ENCODE measurements around the gene VAV2.

Gene VAV2

GRCh38 chr9:133950629-133951111 lies 41.5 kb downstream of the VAV2 start:
- no peak for DNase-seq

GRCh38 chr9:133950192-133950591 lies 41.9 kb downstream of the VAV2 start:
- no peak for DNase-seq

GRCh38 chr9:133949486-133950061 lies 42.5 kb downstream of the VAV2 start:
- no peak for DNase-seq

GRCh38 chr9:133948561-133949485 lies 43.3 kb downstream of the VAV2 start:
- no peak for DNase-seq

- no peak for DNase-seq
These were observed 44.0 kb downstream of the VAV2 start for GRCh38 chr9:133948131-133948530.

- no peak for DNase-seq
These were observed 45.2 kb downstream of the VAV2 start for GRCh38 chr9:133946840-133947486.

GRCh38 chr9:133945977-133946753 lies 46.0 kb downstream of the VAV2 start:
- DNase-seq, result no peak

GRCh38 chr9:133945314-133945975 lies 46.7 kb downstream of the VAV2 start:
- DNase-seq, result no peak

- no peak for DNase-seq
These were observed 47.4 kb downstream of the VAV2 start for GRCh38 chr9:133944746-133945135.

- no peak for DNase-seq
These were observed 48.1 kb downstream of the VAV2 start for GRCh38 chr9:133943781-133944745.

GRCh38 chr9:133943036-133943780 lies 48.9 kb downstream of the VAV2 start:
- DNase-seq, result no peak

GRCh38 chr9:133942206-133942975 lies 49.7 kb downstream of the VAV2 start:
- DNase-seq, result no peak

GRCh38 chr9:133939845-133940244 lies 52.3 kb downstream of the VAV2 start:
- no peak for DNase-seq

- DNase-seq, result no peak
These were observed 52.8 kb downstream of the VAV2 start for GRCh38 chr9:133939171-133939785.

GRCh38 chr9:133938753-133939152 lies 53.4 kb downstream of the VAV2 start:
- no peak for DNase-seq

GRCh38 chr9:133938086-133938485 lies 54.0 kb downstream of the VAV2 start:
- DNase-seq, result no peak

GRCh38 chr9:133937120-133937519 lies 55.0 kb downstream of the VAV2 start:
- no peak for DNase-seq

- no peak for DNase-seq
These were observed 56.7 kb downstream of the VAV2 start for GRCh38 chr9:133935328-133936005.

Measured in GF-D8 (cell line).